ENCODE measurements around the gene BTG2.

BTG2 gene

DNA sequence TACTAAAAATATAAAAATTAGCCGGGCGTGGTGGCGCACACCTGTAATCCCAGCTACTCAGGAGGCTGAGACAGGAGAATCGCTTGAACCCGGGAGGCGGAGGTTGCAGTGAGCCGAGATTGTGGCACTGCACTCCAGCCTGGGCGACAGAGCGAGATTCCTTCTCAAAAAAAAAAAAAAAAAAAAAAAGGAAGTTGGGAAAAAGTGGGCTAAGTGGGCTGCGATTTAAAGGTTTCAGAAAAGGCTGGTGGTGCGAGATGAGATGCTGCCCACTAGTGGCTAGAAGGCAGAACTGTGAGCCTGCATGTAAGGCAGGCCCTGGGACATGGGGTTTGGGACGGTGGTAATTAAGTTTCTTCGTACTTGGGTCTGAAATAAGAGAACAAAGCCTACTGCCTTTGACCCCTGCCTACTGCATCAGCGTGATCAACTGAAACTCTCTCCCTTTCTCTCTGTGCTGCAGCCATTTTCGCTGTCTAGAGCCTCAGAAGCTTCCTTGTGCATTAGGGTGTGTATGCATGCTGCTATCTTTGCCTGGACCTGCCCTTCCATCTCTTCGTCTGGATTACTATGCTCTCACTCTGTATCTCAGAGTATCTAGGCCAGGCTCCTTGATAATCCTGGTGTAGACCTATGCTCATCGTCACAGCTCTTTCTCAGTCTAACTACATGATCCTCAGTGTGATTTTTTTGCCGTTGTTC lies 33.2 kb downstream of the BTG2 start:
- no peak overlapping the region for H3K4me3 ChIP-seq (ENCODE audit: low read length)
- TF ChIP-seq, protein P1, sequence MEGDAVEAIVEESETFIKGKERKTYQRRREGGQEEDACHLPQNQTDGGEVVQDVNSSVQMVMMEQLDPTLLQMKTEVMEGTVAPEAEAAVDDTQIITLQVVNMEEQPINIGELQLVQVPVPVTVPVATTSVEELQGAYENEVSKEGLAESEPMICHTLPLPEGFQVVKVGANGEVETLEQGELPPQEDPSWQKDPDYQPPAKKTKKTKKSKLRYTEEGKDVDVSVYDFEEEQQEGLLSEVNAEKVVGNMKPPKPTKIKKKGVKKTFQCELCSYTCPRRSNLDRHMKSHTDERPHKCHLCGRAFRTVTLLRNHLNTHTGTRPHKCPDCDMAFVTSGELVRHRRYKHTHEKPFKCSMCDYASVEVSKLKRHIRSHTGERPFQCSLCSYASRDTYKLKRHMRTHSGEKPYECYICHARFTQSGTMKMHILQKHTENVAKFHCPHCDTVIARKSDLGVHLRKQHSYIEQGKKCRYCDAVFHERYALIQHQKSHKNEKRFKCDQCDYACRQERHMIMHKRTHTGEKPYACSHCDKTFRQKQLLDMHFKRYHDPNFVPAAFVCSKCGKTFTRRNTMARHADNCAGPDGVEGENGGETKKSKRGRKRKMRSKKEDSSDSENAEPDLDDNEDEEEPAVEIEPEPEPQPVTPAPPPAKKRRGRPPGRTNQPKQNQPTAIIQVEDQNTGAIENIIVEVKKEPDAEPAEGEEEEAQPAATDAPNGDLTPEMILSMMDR (conservative IDR thresholded peaks at IDR 0.05; ENCODE audit: low read length) = peak; percentile 88
- peak; percentile 55 for DNase-seq (ENCODE audit: low read depth)

DNA sequence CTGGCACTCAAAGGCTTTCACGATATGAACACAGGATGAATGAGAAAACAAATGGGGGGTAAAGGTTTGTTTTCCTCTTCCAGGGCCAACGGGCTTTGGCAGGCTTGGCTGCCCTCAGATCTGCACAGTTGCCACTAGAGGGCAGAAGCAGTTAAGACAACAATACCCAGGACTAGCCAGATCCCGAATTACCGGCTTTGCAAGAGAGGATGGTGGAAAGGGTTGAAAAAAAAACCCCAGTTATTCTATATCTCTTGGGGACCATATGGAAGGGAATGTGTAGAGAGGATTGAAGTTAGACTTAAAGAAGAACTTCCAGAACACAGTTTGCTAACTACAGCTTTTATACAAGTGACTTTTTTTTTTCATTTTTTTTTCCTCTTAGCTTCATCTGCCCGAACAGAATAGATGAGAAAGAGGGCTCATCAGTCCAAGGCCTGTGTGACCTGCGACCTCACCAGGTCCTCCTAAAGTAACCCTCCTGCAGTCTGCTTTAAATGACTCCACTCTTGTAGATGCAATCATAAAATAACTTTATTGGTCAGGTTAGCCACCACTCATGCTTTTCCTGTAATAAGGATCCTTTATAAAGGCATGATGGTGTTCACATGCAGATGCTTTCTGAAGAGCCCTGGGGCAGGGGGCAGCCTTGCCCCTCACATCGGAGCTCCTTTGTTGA lies 34.9 kb downstream of the BTG2 start:
- H3K4me3 ChIP-seq (ENCODE audit: low read length) = no peak overlapping the region
- TF ChIP-seq, protein P1 (conservative IDR thresholded peaks at IDR 0.05; ENCODE audit: low read length) = peak; percentile 85
- peak; percentile 79 for DNase-seq (ENCODE audit: low read depth)

DNA sequence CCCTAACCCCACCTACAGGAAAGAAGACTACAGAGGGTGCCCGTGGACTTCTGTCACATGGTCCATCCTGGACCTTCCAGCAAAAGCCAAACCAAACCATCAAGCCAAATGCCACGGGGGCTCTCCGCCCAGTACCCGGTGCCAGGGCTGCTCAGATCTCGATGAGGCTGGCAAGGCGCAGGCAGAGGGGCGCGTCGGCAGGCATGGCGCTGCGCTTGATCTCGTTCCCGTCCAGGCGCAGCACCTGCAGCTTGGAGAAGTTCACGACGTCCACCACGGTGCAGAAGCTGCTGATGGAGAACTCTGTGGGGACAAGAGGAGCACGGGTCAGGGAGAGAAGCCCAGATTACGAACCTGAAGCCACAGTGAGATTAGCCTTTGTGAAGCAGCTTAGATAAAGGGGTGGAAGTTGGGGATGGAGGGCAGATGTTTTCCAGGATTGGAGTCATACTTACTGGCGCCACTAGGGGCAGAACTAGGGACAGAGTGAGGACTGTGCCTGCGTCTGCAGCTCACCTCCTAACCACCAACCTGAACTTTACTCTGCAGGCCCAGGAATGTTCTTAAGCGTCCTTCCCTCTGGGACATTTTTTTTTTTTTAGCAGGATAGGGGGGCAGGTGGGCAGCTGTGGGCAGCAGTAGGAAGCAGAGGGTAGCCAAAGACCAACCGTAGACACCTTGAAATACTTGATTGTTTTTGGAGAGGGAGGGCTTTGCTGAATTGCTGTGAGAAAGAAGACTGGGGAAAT lies 37.0 kb downstream of the BTG2 start:
- H3K4me3 ChIP-seq (ENCODE audit: low read length) = no peak overlapping the region
- TF ChIP-seq, protein P1 (conservative IDR thresholded peaks at IDR 0.05; ENCODE audit: low read length) = peak; percentile 83
- peak; percentile 30 for DNase-seq (ENCODE audit: low read depth)

DNA sequence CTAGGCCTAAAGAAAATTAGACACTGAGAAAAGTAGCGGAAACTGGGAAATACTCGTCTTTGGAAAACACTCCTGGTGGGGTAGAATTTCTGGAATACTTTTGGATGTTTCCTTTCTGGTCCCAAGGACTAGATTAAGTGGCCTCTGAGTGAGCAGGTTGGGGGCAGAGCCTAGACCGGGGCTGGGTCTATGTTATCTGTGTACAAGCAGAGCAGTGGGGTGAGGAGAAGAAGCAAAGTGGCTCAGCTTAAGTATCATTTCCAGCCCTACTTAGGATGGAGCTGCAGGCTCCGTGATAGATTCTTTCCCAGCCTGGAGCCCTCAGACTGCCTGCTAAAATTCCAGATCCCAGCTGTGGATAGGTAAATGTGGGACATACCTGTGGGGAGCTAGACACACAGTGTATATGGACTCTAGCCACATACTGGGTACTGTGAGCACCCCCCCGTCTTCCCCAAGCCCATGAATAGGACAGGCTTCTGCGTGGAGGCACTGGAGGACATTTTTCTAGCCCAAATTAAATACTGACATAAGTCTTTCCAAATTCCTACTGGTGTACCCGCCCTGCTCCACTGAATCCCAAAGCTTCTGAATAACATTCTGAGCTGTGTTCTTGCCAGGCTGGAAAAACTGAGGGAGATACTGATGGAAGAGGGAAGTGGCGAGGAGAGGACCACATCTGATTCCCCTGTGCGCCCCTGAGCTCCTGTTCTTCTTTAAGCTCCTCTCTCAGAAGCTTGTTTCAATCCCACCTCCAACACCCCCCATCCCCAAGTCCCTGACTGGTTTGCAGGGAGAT lies 38.8 kb downstream of the BTG2 start:
- TF ChIP-seq, protein P1 (conservative IDR thresholded peaks at IDR 0.05; ENCODE audit: low read length) = no peak
- no peak for DNase-seq (ENCODE audit: low read depth)
- no peak overlapping the region for H3K4me3 ChIP-seq (ENCODE audit: low read length)

DNA sequence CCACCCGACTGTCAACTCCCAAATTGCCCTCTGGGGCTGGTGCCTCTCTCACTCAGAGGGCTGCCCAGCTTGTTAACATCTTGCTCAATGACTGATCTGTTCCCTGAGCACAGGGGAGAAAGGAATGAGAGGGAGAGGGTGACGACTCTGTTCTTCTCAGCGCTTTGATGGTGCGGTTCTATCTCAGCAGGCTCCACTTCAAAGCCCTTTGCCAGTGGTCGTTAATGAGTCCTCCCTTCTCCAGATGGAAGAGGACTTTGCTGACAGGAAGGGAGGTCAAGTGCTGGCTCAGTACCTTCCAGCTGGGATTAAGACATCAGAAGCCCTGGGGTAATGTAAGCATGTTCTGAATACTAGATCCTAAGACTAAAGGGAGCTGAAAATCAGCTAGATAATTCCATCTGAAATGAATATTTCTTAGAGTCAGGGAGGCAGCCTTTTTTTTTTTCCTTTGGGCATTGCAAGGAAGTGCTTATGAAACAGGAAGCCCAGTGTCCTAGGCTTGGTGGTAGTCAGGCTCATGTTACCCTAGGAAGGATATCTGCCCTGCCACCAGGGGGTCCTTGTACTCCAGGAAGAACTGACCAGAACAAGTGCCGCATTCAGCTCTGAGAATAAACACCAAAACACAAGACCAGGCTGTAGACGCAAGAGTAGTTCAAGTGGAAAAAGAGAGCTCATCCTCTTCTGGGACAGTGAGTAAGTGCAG lies 40.9 kb downstream of the BTG2 start:
- TF ChIP-seq, protein P1 (conservative IDR thresholded peaks at IDR 0.05; ENCODE audit: low read length) = peak; percentile 16; the same call in 1 of the 2 replicates

DNA sequence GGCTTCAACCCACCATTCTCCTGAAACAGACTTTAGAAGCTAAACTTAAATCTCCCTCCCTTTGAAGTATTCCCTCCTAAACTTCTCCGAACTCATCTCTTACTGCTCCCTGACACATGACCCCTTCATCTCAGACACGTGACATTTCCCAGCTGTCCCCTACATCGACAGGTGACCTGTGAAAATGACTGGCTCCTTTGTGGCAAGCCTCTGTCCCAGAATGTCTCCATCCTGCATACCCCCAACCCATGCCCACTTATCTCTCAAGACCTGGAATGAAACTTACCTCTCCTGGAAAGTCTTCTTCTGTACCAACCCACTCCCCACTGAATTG lies 41.4 kb downstream of the BTG2 start:
- TF ChIP-seq, protein P1 (conservative IDR thresholded peaks at IDR 0.05; ENCODE audit: low read length) = no peak
- no peak overlapping the region for H3K4me3 ChIP-seq (ENCODE audit: low read length)
- DNase-seq (ENCODE audit: low read depth) = no peak

More for the DNA sequence above, 40.9 kb downstream of the BTG2 start:
- no peak overlapping the region for H3K4me3 ChIP-seq (ENCODE audit: low read length)
- DNase-seq (ENCODE audit: low read depth) = peak; percentile 12

Measured in AG10803 (cell line).